K562 (cell line): ENCODE data around the gene ABHD8. TPM values are rescaled to one million over a fixed set of nuclear protein-coding genes. Genes with fewer than 3 reads are reported as not detected.

Source experiments
- FOXJ2 ChIP-seq: fragments of 200-800 bp; sonication (Bioruptor generic); IDR thresholded peaks from 2 replicates; pipeline ENCODE4 v1.6.1; 2016; ENCODE audit warnings: missing genetic modification characterization, missing compliant biosample characterization
- GATAD2A ChIP-seq: fragments of 450-650 bp; IDR thresholded peaks from 2 replicates; pipeline ENCODE4 v1.6.1; 2017
- KDM2B ChIP-seq: fragments of 250-450 bp; sonication (Bioruptor Pico); IDR thresholded peaks from 2 replicates; pipeline ENCODE4 v1.8.0; 2021; ENCODE audit warnings: mild to moderate bottlenecking, moderate library complexity
- L3MBTL2 ChIP-seq: fragments of 450-650 bp; IDR thresholded peaks from 2 replicates; pipeline ENCODE4 v1.6.1; 2016; ENCODE audit warnings: mild to moderate bottlenecking, moderate library complexity
- LEF1 ChIP-seq: fragments of 450-650 bp; IDR thresholded peaks from 2 replicates; pipeline ENCODE4 v1.6.1; 2016; ENCODE audit warnings: mild to moderate bottlenecking
- NR4A1 ChIP-seq, 2 experiments: fragments of 250-450 bp in 1 of 2; fragments of 450-650 bp in 1 of 2; sonication (Bioruptor Pico) in 1 of 2; IDR thresholded peaks; 2 replicates each; pipeline versions ENCODE4 v1.4.0 to v1.6.1; 2016 to 2020; ENCODE audit warnings: mild to moderate bottlenecking in 2 of 2, missing compliant biosample characterization in 1 of 2, missing genetic modification characterization in 1 of 2, moderate library complexity in 1 of 2
- POLR2A ChIP-seq: fragments of 450-650 bp; conservative IDR thresholded peaks from 2 replicates; pipeline ENCODE4 v1.6.1; 2016
- RHOXF2B ChIP-seq: fragments of 250-450 bp; sonication (Bioruptor Pico); conservative IDR thresholded peaks from 2 replicates; pipeline ENCODE4 v1.5.1; 2021
- SMARCA4 ChIP-seq: fragments of 450-650 bp; IDR thresholded peaks from 2 replicates; pipeline ENCODE4 v1.6.1; 2016
- TOE1 ChIP-seq, 2 experiments: fragments of 450-650 bp in 1 of 2; sonication (generic) in 1 of 2; formaldehyde crosslinking in 1 of 2; IDR thresholded peaks; 2 replicates each; pipeline versions ENCODE4 v1.7.1 to v1.8.0; 2016 to 2022; ENCODE audit warnings: borderline replicate concordance in 2 of 2, mild to moderate bottlenecking in 2 of 2, antibody characterized with exemption in 1 of 2, inconsistent platforms in 1 of 2, low read depth in 1 of 2, missing genetic modification reagents in 1 of 2, moderate library complexity in 1 of 2
- ZNF124 ChIP-seq: sonication (generic); formaldehyde crosslinking; IDR thresholded peaks from 2 replicates; pipeline ENCODE4 v1.8.1; 2022; ENCODE audit warnings: missing genetic modification reagents
- ZNF830 ChIP-seq: fragments of 250-450 bp; sonication (Bioruptor Pico); IDR thresholded peaks from 2 replicates; pipeline ENCODE4 v1.5.0; 2021; ENCODE audit warnings: mild to moderate bottlenecking
- polyA plus RNA-seq, 8 experiments: library from polyadenylated mRNA; depleted of rRNA in 4 of 8; stranded (reverse) in 5 of 8; unstranded in 3 of 8; fragments of >200 nt; fragmentation: Nextera tagmentation in 2 of 8; fragmentation: Illumina TruSeq in 1 of 8; extraction: Ambion mirVana in 2 of 8; extraction: Trizol in 1 of 8; gene quantifications; 2 replicates each; pipeline versions ENCODE4 v1.2.1 to v1.2.3, GENCODE V29; 2011 to 2014; ENCODE audit warnings: inconsistent platforms in 1 of 8, missing spikeins in 1 of 8
- total RNA-seq, 7 experiments: library from RNA; depleted of rRNA in 6 of 7; stranded (reverse); fragments of >200 nt in 6 of 7; fragmentation: Illumina TruSeq in 2 of 7; extraction: Trizol in 2 of 7; gene quantifications; 2 replicates each; pipeline versions ENCODE4 v1.2.1 to v1.2.3, GENCODE V29; 2011 to 2021; ENCODE audit warnings: low replicate concordance in 1 of 7
- TF ChIP-seq, protein P1 (sequence below): fragments of 450-650 bp; IDR thresholded peaks from 2 replicates; pipeline ENCODE4 v1.6.1; 2016; ENCODE audit warnings: low read depth
- TF ChIP-seq, protein P2 (sequence below): sonication (generic); formaldehyde crosslinking; IDR thresholded peaks from 2 replicates; pipeline ENCODE4 v1.4.0; 2020; ENCODE audit warnings: mild to moderate bottlenecking, missing genetic modification reagents

The ABHD8 gene
- total and polyA plus RNA-seq, 9 of the 15 experiments (the other 6 are each of a cell fraction or from before 2014, with no cell fraction given) = 0.04 to 6.6 (median 2.0) TPM; not detected in 1

DNA sequence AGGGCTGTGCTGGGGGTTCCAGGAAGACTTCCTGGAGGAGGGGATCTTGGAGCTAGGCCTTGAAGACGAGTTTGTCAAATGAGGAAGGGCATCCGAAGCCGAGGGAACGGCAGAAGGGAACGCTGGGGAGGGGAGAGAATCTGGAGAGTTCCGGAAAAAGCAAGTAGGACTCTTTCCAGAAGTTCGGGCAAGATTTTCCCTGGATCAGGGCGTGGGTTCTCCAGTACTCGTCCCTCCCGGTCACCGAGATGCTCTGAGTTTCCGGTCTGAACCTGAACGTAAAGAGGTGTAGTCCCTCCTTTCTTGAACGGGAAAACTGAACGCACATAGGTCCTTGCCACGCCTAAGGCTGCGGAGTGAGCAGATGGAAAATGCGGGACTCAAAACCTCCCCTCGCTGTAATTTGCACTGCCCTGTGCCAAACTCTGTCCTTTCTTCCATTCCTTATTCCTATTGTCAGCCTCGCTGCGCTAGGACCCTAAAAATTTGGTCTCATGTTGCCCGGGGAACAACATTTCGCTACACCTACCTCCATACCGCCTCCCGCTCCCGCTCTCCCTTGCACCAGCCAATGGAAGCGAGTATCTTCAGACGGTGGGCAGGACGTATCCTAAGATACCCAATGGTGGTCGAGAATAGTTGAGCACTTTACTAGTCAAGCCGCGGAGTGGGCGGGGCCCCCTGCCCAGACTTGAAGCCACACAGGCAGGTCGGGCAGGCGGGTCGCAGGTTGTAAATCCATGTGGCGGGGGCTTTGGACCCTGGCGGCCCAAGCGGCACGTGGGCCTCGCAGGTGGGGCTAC, 33.8 kb upstream of the ABHD8 start, which contains the start of gene GTPBP3 (continued):
- TF ChIP-seq, protein P1, sequence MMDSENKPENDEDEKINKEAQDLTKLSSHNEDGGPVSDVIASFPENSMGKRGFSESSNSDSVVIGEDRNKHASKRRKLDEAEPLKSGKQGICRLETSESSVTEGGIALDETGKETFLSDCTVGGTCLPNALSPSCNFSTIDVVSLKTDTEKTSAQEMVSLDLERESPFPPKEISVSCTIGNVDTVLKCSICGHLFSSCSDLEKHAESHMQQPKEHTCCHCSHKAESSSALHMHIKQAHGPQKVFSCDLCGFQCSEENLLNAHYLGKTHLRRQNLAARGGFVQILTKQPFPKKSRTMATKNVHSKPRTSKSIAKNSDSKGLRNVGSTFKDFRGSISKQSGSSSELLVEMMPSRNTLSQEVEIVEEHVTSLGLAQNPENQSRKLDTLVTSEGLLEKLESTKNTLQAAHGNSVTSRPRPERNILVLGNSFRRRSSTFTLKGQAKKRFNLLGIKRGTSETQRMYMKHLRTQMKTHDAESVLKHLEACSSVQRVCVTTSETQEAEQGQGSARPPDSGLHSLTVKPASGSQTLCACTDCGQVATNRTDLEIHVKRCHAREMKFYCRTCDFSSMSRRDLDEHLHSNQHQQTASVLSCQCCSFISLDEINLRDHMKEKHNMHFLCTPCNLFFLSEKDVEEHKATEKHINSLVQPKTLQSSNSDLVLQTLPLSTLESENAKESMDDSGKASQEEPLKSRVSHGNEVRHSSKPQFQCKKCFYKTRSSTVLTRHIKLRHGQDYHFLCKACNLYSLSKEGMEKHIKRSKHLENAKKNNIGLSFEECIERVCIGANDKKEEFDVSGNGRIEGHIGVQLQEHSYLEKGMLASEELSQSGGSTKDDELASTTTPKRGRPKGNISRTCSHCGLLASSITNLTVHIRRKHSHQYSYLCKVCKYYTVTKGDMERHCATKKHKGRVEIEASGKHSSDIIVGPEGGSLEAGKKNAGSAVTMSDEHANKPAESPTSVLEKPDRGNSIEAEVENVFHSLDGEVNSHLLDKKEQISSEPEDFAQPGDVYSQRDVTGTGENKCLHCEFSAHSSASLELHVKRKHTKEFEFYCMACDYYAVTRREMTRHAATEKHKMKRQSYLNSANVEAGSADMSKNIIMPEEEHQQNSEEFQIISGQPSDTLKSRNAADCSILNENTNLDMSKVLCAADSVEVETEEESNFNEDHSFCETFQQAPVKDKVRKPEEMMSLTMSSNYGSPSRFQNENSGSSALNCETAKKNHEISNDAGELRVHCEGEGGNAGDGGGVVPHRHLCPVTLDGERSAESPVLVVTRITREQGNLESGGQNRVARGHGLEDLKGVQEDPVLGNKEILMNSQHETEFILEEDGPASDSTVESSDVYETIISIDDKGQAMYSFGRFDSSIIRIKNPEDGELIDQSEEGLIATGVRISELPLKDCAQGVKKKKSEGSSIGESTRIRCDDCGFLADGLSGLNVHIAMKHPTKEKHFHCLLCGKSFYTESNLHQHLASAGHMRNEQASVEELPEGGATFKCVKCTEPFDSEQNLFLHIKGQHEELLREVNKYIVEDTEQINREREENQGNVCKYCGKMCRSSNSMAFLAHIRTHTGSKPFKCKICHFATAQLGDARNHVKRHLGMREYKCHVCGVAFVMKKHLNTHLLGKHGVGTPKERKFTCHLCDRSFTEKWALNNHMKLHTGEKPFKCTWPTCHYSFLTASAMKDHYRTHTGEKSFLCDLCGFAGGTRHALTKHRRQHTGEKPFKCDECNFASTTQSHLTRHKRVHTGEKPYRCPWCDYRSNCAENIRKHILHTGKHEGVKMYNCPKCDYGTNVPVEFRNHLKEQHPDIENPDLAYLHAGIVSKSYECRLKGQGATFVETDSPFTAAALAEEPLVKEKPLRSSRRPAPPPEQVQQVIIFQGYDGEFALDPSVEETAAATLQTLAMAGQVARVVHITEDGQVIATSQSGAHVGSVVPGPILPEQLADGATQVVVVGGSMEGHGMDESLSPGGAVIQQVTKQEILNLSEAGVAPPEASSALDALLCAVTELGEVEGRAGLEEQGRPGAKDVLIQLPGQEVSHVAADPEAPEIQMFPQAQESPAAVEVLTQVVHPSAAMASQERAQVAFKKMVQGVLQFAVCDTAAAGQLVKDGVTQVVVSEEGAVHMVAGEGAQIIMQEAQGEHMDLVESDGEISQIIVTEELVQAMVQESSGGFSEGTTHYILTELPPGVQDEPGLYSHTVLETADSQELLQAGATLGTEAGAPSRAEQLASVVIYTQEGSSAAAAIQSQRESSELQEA = peak; percentile 41; the same call in 1 of the 2 replicates
- TF ChIP-seq KDM2B (CRISPR knock-in tag) (peak; percentile 32; the same call in 1 of the 2 replicates), ZNF830 (peak; percentile 70; the same call in 1 of the 2 replicates), POLR2A (peak; percentile 92), RHOXF2B (CRISPR knock-in tag) (no peak; the same call in 1 of the 2 replicates), SMARCA4 (0 out of 2 replicates have a peak, but pooled peaks have one; percentile 24), L3MBTL2 (peak; percentile 94), TOE1 (IDR thresholded peaks at IDR 0.05; ENCODE audit: borderline replicate concordance) (peak; percentile 95), TOE1 (CRISPR knock-in tag; IDR thresholded peaks at IDR 0.05; ENCODE audit: borderline replicate concordance, low read depth) (no peak; the same call in 1 of the 2 replicates), NR4A1 (CRISPR knock-in tag; IDR thresholded peaks at IDR 0.05) (no peak), NR4A1 (tag; IDR thresholded peaks at IDR 0.05) (peak; percentile 57), LEF1 (peak; percentile 70), ZNF124 (CRISPR knock-in tag) (no peak), FOXJ2 (tag) (peak; percentile 82; the same call in 1 of the 2 replicates), GATAD2A (0 out of 2 replicates have a peak, but pooled peaks have one; percentile 7)
- TF ChIP-seq, protein P2, sequence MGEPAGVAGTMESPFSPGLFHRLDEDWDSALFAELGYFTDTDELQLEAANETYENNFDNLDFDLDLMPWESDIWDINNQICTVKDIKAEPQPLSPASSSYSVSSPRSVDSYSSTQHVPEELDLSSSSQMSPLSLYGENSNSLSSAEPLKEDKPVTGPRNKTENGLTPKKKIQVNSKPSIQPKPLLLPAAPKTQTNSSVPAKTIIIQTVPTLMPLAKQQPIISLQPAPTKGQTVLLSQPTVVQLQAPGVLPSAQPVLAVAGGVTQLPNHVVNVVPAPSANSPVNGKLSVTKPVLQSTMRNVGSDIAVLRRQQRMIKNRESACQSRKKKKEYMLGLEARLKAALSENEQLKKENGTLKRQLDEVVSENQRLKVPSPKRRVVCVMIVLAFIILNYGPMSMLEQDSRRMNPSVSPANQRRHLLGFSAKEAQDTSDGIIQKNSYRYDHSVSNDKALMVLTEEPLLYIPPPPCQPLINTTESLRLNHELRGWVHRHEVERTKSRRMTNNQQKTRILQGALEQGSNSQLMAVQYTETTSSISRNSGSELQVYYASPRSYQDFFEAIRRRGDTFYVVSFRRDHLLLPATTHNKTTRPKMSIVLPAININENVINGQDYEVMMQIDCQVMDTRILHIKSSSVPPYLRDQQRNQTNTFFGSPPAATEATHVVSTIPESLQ (CRISPR knock-in tag) = no peak
